H1 (cell line): ENCODE results near the gene PAFAH1B1. TPM values are rescaled to one million over a fixed set of nuclear protein-coding genes. Genes with fewer than 3 reads are reported as not detected.

Experiments
- BCL11A ChIP-seq, 2 experiments: IDR thresholded peaks; one replicate each; pipeline ENCODE4 v1.6.1; 2011; ENCODE audit warnings: low read depth in 2 of 2, low read length in 2 of 2, mild to moderate bottlenecking in 2 of 2
- CHD1 ChIP-seq: IDR thresholded peaks from 2 replicates; pipeline ENCODE4 v1.6.1; 2012; ENCODE audit warnings: low read depth, low read length, improper control_type of control experiment
- CREB1 ChIP-seq: IDR thresholded peaks from 2 replicates; pipeline ENCODE4 v1.6.1; 2012; ENCODE audit warnings: inconsistent platforms
- E2F6 ChIP-seq: IDR thresholded peaks from 2 replicates; pipeline ENCODE4 v1.6.1; 2012; ENCODE audit warnings: inconsistent platforms
- EP300 ChIP-seq, 2 experiments: IDR thresholded peaks; 1 replicate in 1 of 2; 2 replicates in 1 of 2; pipeline ENCODE4 v1.6.1; 2011 to 2012; ENCODE audit warnings: low read depth in 2 of 2, low read length in 2 of 2, mild to moderate bottlenecking in 2 of 2, borderline replicate concordance in 1 of 2, inconsistent platforms in 1 of 2, moderate library complexity in 1 of 2
- EZH2 ChIP-seq: fragments of 200-600 bp; sonication (generic); IDR thresholded peaks from 2 replicates; pipeline ENCODE4 v1.7.1; 2012; ENCODE audit warnings: low read depth, mild to moderate bottlenecking, moderate library complexity, low read length, inconsistent platforms; ENCODE audit not compliant: severe bottlenecking
- GABPA ChIP-seq: IDR thresholded peaks from 2 replicates; pipeline ENCODE4 v1.6.1; 2011; ENCODE audit warnings: mild to moderate bottlenecking, low read length, moderate library complexity, borderline replicate concordance; ENCODE audit not compliant: insufficient read depth
- HDAC2 ChIP-seq, 2 experiments: fragments of 300-600 bp in 1 of 2; sonication (generic) in 1 of 2; IDR thresholded peaks; 2 replicates each; pipeline ENCODE4 v1.6.1; 2011 to 2012; ENCODE audit warnings: low read depth in 2 of 2, low read length in 2 of 2, mild to moderate bottlenecking in 2 of 2, moderate library complexity in 2 of 2, borderline replicate concordance in 1 of 2, inconsistent platforms in 1 of 2
- HDAC6 ChIP-seq: IDR thresholded peaks from one replicate; pipeline ENCODE4 v1.7.1; 2012; ENCODE audit warnings: low read depth, mild to moderate bottlenecking, inconsistent platforms, low read length, moderate library complexity
- JUN ChIP-seq: IDR thresholded peaks from 2 replicates; pipeline ENCODE4 v1.6.1; 2011; ENCODE audit warnings: low read depth, mild to moderate bottlenecking, improper control_type of control experiment, low read length
- JUND ChIP-seq: IDR thresholded peaks from 2 replicates; pipeline ENCODE4 v1.6.1; 2011; ENCODE audit warnings: mild to moderate bottlenecking, improper control_type of control experiment, low read length
- SIX5 ChIP-seq: IDR thresholded peaks from 2 replicates; pipeline ENCODE4 v1.6.1; 2011; ENCODE audit warnings: mild to moderate bottlenecking, low read depth, low read length
- SP1 ChIP-seq: IDR thresholded peaks from 2 replicates; pipeline ENCODE4 v1.6.1; 2011; ENCODE audit warnings: low read depth, low read length
- TCF12 ChIP-seq: IDR thresholded peaks from 2 replicates; pipeline ENCODE4 v1.6.1; 2011; ENCODE audit warnings: low read depth, mild to moderate bottlenecking, low read length
- YY1 ChIP-seq: IDR thresholded peaks from 2 replicates; pipeline ENCODE4 v1.6.1; 2011; ENCODE audit warnings: low read depth, mild to moderate bottlenecking, low read length
- polyA plus RNA-seq, 7 experiments: library from polyadenylated mRNA; depleted of rRNA in 3 of 7; stranded (reverse) in 5 of 7; unstranded in 2 of 7; fragments of >200 nt in 5 of 7; fragments of 200-250 nt in 2 of 7; gene quantifications; 1 replicate in 5 of 7; 2 replicates in 1 of 7; 4 replicates in 1 of 7; pipeline versions ENCODE4 v1.2.1 to v1.2.3, GENCODE V29; 2011 to 2013; ENCODE audit warnings: missing spikeins in 2 of 7, mixed read lengths in 2 of 7
- total RNA-seq: library from RNA; stranded (reverse); fragmentation: NEBNext Ultra II Directional; extraction: Animal tissue kit (Norgen Biotek cat#: 25700); gene quantifications from 2 replicates; pipeline ENCODE4 v1.2.1, GENCODE V29; 2021

PAFAH1B1 gene
- total and polyA plus RNA-seq, 2 of the 8 experiments (the other 6 are each of a cell fraction or from before 2014, with no cell fraction given): 42.0 to 152 TPM

- TF ChIP-seq EZH2 (no peak), SP1 (no peak), JUND (no peak), BCL11A (IDR thresholded peaks at IDR 0.05; ENCODE audit: low read depth in 2 of 2, low read length in 2 of 2) (no peak), GABPA (no peak), CHD1 (no peak), CREB1 (peak; percentile 84), HDAC2 (IDR thresholded peaks at IDR 0.05; ENCODE audit: borderline replicate concordance in 1 of 2, low read depth in 2 of 2, low read length in 2 of 2) (no peak), E2F6 (0 out of 2 replicates have a peak, but pooled peaks have one; percentile 56), TCF12 (0 out of 2 replicates have a peak, but pooled peaks have one; percentile 16), SIX5 (no peak), JUN (no peak), HDAC6 (no peak), EP300 (IDR thresholded peaks at IDR 0.05; ENCODE audit: borderline replicate concordance in 1 of 2, low read depth in 2 of 2, low read length in 2 of 2) (0 out of 3 replicates have a peak, but pooled peaks of 1 of the 2 experiments have one; percentile 34), YY1 (no peak)
Observed at GRCh38 chr17:2592971-2593820, at the start of gene PAFAH1B1 (continued).
